ENCODE data around the gene MLKL.

The MLKL gene

GRCh38 chr16:74633686-74634085 lies 67.0 kb downstream of the MLKL start:
- no peak for DNase-seq (ENCODE audit: low read depth)
- TF ChIP-seq, protein P1, sequence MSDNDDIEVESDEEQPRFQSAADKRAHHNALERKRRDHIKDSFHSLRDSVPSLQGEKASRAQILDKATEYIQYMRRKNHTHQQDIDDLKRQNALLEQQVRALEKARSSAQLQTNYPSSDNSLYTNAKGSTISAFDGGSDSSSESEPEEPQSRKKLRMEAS (IDR thresholded peaks at IDR 0.05; ENCODE audit: low read depth, low read length): no peak
- TF ChIP-seq MYC (IDR thresholded peaks at IDR 0.05; ENCODE audit: low read depth, low read length) (no peak), POLR2A (IDR thresholded peaks at IDR 0.05; ENCODE audit: extremely low read depth, insufficient read length) (no peak), CTCF (IDR thresholded peaks at IDR 0.05; ENCODE audit: low read depth, low read length) (no peak)
- no peak overlapping the region for H3K4me3 ChIP-seq (ENCODE audit: low read depth, low read length)

DNA sequence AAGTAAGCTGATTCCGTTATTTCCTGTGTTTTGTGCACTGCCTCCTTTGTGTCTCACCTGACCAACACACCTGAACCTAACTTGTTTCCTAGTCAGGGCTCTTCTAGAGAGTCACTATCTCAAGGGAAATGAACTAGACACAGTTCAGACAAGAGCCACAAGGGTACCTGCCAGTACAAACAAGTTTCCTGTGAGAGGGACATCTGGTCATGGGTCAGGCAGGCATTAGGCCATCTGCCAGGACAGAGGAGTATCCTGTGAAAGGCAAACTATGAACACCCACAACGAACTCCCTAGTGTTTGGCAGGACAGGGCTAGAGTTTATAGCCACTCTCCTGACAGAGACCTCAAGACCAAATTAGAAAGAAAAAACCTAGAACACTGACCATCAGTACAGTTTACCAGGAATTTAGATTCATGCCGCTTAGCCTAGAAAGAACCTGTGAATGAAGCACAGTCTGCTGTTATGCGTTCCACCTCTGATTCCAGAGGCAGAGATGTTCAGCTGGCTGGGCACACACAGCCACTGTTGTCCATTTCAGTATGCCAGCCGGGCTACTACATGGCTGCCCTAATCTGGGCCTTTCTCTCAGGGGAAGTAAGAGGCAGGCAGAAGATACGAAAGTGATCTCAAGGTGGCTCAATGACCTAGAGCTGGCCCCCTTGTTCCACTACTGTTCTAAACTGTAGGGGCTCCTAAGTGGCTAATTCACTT lies 73.0 kb downstream of the MLKL start:
- no peak for DNase-seq (ENCODE audit: low read depth)
- no peak overlapping the region for H3K4me3 ChIP-seq (ENCODE audit: low read depth, low read length)
- TF ChIP-seq POLR2A (IDR thresholded peaks at IDR 0.05; ENCODE audit: extremely low read depth, insufficient read length): no peak
- TF ChIP-seq, protein P1 (IDR thresholded peaks at IDR 0.05; ENCODE audit: low read depth, low read length): no peak
- TF ChIP-seq CTCF (IDR thresholded peaks at IDR 0.05; ENCODE audit: low read depth, low read length): no peak
- no peak for TF ChIP-seq MYC (IDR thresholded peaks at IDR 0.05; ENCODE audit: low read depth, low read length)

DNA sequence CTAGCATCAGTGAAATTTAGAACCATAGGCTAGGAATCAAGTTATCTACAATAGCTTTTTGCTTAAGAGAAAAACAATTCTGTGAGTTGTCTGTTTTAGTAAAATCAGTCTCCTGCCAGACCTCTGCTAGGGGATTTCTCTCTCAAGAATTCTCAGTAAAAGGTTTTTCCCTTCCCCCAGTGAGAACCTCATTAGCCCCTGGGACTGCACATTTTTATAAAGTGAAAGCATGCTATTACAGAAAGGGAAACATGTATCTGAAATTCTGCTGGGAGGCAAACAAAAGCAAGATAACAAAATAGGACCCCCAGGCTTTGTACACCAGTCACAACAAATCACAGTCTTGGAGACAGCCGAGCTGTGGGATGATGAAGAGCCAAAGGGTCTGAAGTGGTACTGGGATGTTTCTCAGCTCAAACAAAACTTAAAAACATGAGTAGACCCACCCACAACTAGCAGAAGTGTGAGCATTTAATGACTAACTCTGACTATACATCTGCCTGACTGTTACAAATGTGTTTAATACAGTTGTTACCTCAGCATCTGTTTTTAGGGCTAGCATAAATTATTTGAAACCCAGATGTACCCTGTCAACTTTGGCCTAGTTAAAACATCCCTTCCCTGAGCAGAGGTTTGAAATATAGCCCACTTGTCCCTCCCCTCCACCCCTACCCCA lies 73.8 kb downstream of the MLKL start:
- H3K4me3 ChIP-seq (ENCODE audit: low read depth, low read length): no peak overlapping the region
- TF ChIP-seq, protein P1 (IDR thresholded peaks at IDR 0.05; ENCODE audit: low read depth, low read length): no peak
- no peak for TF ChIP-seq MYC (IDR thresholded peaks at IDR 0.05; ENCODE audit: low read depth, low read length)
- TF ChIP-seq CTCF (IDR thresholded peaks at IDR 0.05; ENCODE audit: low read depth, low read length): no peak
- no peak for TF ChIP-seq POLR2A (IDR thresholded peaks at IDR 0.05; ENCODE audit: extremely low read depth, insufficient read length)
- no peak for DNase-seq (ENCODE audit: low read depth)

DNA sequence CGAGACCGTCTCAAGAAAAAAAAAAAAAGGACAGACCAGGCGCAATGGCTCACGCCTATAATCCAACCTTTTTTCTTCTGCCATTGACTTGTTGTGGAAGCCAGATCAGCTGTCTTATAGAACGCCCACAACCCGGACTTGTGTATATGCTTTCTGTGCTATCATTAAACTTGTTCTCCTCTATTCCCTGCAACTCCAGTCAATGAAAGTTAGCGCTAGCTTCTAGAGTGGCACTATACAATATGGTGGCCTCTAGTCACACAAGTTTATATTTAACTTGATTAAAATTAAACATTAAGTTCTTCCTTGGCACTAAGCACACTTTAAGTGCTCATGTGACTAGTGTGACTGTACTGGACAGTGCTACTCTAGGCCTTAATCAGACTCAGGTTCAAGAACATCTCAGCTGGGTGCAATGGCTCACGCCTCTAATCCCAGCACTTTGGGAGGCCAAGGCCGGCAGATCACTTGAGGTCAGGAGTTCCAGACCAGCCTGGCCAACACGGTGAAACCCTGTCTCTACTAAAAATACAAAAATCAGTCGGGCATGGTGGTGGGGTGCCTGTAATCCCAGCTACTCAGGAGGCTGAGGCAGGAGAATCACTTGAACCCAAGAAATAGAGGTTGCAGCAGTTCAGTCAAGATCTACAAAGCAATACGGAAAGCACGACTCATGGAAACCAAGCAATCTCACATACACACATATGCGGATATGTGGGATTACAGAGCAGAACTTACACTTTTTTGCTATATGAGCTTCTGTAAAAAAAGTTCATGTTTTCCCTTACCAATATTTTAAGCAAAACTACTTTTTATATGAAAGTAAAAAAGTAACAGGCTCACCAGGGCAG lies 74.9 kb downstream of the MLKL start:
- no peak for DNase-seq (ENCODE audit: low read depth)
- TF ChIP-seq, protein P1 (IDR thresholded peaks at IDR 0.05; ENCODE audit: low read depth, low read length): no peak
- TF ChIP-seq POLR2A (IDR thresholded peaks at IDR 0.05; ENCODE audit: extremely low read depth, insufficient read length) (no peak), MYC (IDR thresholded peaks at IDR 0.05; ENCODE audit: low read depth, low read length) (no peak), CTCF (IDR thresholded peaks at IDR 0.05; ENCODE audit: low read depth, low read length) (no peak)
- no peak overlapping the region for H3K4me3 ChIP-seq (ENCODE audit: low read depth, low read length)

GRCh38 chr16:74623839-74624235 lies 76.8 kb downstream of the MLKL start:
- no peak for DNase-seq (ENCODE audit: low read depth)
- TF ChIP-seq, protein P1 (IDR thresholded peaks at IDR 0.05; ENCODE audit: low read depth, low read length): no peak
- TF ChIP-seq MYC (IDR thresholded peaks at IDR 0.05; ENCODE audit: low read depth, low read length): no peak
- TF ChIP-seq POLR2A (IDR thresholded peaks at IDR 0.05; ENCODE audit: extremely low read depth, insufficient read length): no peak
- no peak overlapping the region for H3K4me3 ChIP-seq (ENCODE audit: low read depth, low read length)

Measured in NB4 (cell line).